Liver (tissue), 9 donors: Measurements from ENCODE around the gene FOXR1. TPM values are rescaled to one million over a fixed set of nuclear protein-coding genes. Genes with fewer than 3 reads are reported as not detected.
A peak's percentile ranks its signal among the peaks of the same experiment; 100 is the strongest.

Experiments
- DNase-seq: peaks from one replicate; pipeline ENCODE4 v3.0.0-alpha.2; 2017; ENCODE audit warnings: low spot score
- H3K27ac ChIP-seq, 2 donors: one replicate each; pipeline ENCODE4 v1.7.0; 2013; ENCODE audit warnings: inconsistent platforms in 2 of 2, low read length in 2 of 2, control low read depth in 1 of 2, low read depth in 1 of 2, mild to moderate bottlenecking in 1 of 2
- H3K27me3 ChIP-seq, 4 donors: one replicate each; pipeline versions ENCODE4 v1.6.1 to v1.7.0; 2013; ENCODE audit warnings: low read length in 3 of 4, inconsistent platforms in 1 of 4, mild to moderate bottlenecking in 1 of 4, moderate library complexity in 1 of 4; ENCODE audit not compliant: control insufficient read depth in 4 of 4, insufficient read depth in 4 of 4
- H3K36me3 ChIP-seq, 4 donors: one replicate each; pipeline versions ENCODE4 v1.6.1 to v1.7.0; 2013; ENCODE audit warnings: low read length in 3 of 4, mild to moderate bottlenecking in 3 of 4, low read depth in 1 of 4, moderate library complexity in 1 of 4; ENCODE audit not compliant: control insufficient read depth in 4 of 4, insufficient read depth in 3 of 4
- H3K4me1 ChIP-seq, 4 donors: one replicate each; pipeline versions ENCODE4 v1.6.1 to v1.7.0; 2013; ENCODE audit warnings: low read length in 3 of 4, mild to moderate bottlenecking in 3 of 4, moderate library complexity in 1 of 4; ENCODE audit not compliant: control insufficient read depth in 4 of 4, insufficient read depth in 4 of 4
- H3K4me3 ChIP-seq, 3 donors: one replicate each; pipeline versions ENCODE4 v1.6.1 to v1.7.0; 2013; ENCODE audit warnings: low read length in 3 of 3, control low read depth in 1 of 3, low read depth in 1 of 3, mild to moderate bottlenecking in 1 of 3
- H3K9ac ChIP-seq, 2 donors: one replicate each; pipeline ENCODE4 v1.7.0; 2013; ENCODE audit warnings: low read length in 2 of 2, mild to moderate bottlenecking in 2 of 2, moderate library complexity in 2 of 2, control low read depth in 1 of 2, low read depth in 1 of 2
- H3K9me3 ChIP-seq, 4 donors: one replicate each; pipeline versions ENCODE4 v1.6.1 to v1.7.0; 2013; ENCODE audit warnings: low read length in 3 of 4; ENCODE audit not compliant: control insufficient read depth in 4 of 4
- EGR1 ChIP-seq, 2 donors: IDR thresholded peaks; 2 replicates each; pipeline ENCODE4 v1.6.1; 2016 to 2018; ENCODE audit warnings: antibody characterized with exemption in 2 of 2, low read depth in 2 of 2
- FOXA1 ChIP-seq: IDR thresholded peaks from 2 replicates; pipeline ENCODE4 v1.6.1; 2016; ENCODE audit warnings: antibody characterized with exemption
- GABPA ChIP-seq, 2 donors: IDR thresholded peaks in 1 of 2; conservative IDR thresholded peaks in 1 of 2; 2 replicates each; pipeline ENCODE4 v1.6.1; 2016; ENCODE audit warnings: antibody characterized with exemption in 2 of 2, mild to moderate bottlenecking in 1 of 2, moderate library complexity in 1 of 2
- HNF4A ChIP-seq, 2 donors: conservative IDR thresholded peaks; 2 replicates each; pipeline ENCODE4 v1.6.1; 2016; ENCODE audit warnings: antibody characterized with exemption in 2 of 2, mild to moderate bottlenecking in 2 of 2
- HNF4G ChIP-seq: IDR thresholded peaks from 2 replicates; pipeline ENCODE4 v1.6.1; 2016; ENCODE audit warnings: antibody characterized with exemption
- JUND ChIP-seq, 2 donors: IDR thresholded peaks; 2 replicates each; pipeline ENCODE4 v1.6.1; 2016; ENCODE audit warnings: antibody characterized with exemption in 2 of 2
- MAX ChIP-seq: IDR thresholded peaks from 2 replicates; pipeline ENCODE4 v1.6.1; 2016; ENCODE audit warnings: antibody characterized with exemption
- NR2F2 ChIP-seq: IDR thresholded peaks from 2 replicates; pipeline ENCODE4 v1.6.1; 2016; ENCODE audit warnings: antibody characterized with exemption
- RAD21 ChIP-seq, 2 donors: IDR thresholded peaks; 2 replicates each; pipeline ENCODE4 v1.6.1; 2016; ENCODE audit warnings: antibody characterized with exemption in 2 of 2, mild to moderate bottlenecking in 2 of 2
- YY1 ChIP-seq: IDR thresholded peaks from 2 replicates; pipeline ENCODE4 v1.6.1; 2016; ENCODE audit warnings: antibody characterized with exemption, mild to moderate bottlenecking
- WGBS: extraction: QIAGEN DNeasy Blood & Tissue Kit; methylation state at CpG from one replicate; pipeline ENCODE4 v1.1.7; 2013; 5-methylcytosine and 5-hydroxymethylcytosine counted together
- polyA plus RNA-seq, 2 donors: library from polyadenylated mRNA; stranded (reverse) in 1 of 2; unstranded in 1 of 2; fragments of 200-250 nt in 1 of 2; fragments of >200 nt in 1 of 2; fragmentation: Nextera tagmentation in 1 of 2; extraction: Ambion mirVana in 1 of 2; gene quantifications; one replicate each; pipeline versions ENCODE4 v1.2.1 to v1.2.3, GENCODE V29; 2013 to 2015
- total RNA-seq, 2 donors: library from RNA; depleted of rRNA; stranded (reverse); fragments of >200 nt; gene quantifications; one replicate each; pipeline ENCODE4 v1.2.3, GENCODE V29; 2014
- TF ChIP-seq, protein P1 (sequence below): IDR thresholded peaks from 2 replicates; pipeline ENCODE4 v1.6.1; 2016; ENCODE audit warnings: antibody characterized with exemption, mild to moderate bottlenecking
- TF ChIP-seq, protein P2 (sequence below): fragments of 150-350 bp; IDR thresholded peaks from 2 replicates; pipeline ENCODE4 v1.5.1; 2017; ENCODE audit warnings: improper control_type of control experiment, low read depth, low read length; ENCODE audit not compliant: missing input control
- donor health status: healthy.
- donor health status: healthy.
- donor health status: healthy.
- donor health status: healthy.
- donor health status: healthy.

FOXR1 gene
- total and polyA plus RNA-seq, 4 donors: not detected

- no peak for DNase-seq
- TF ChIP-seq FOXA1: no peak
- no peak for TF ChIP-seq HNF4A (conservative IDR thresholded peaks at IDR 0.05)
- TF ChIP-seq GABPA (IDR thresholded peaks at IDR 0.05 in 1 of 2, conservative IDR thresholded peaks at IDR 0.05 in 1 of 2): no peak
- TF ChIP-seq NR2F2: no peak
- TF ChIP-seq JUND (IDR thresholded peaks at IDR 0.05): no peak
- no peak for TF ChIP-seq YY1
- no peak for TF ChIP-seq RAD21 (IDR thresholded peaks at IDR 0.05)
- Histone ChIP-seq H3K4me3 (no peak overlapping the region), H3K4me1 (peaks cover 22 to 71% (median 62%) of the 10 kb centered on the region in 4 donors), H3K36me3 (peaks cover 5 to 18% (median 15%) of the 10 kb centered on the region in 4 donors), H3K9ac (peak overlapping the region; percentile 21 to 26), H3K9me3 (no peaks in the 10 kb centered on the region), H3K27ac (peak overlapping the region; percentile 63 to 99), H3K27me3 (no peaks in the 10 kb centered on the region)
- 29% methylated on average over 5 of the region's 5 CpGs for WGBS
These were observed 50.1 kb downstream of the FOXR1 start for GRCh38 chr11:119021631-119022030.

- no peak for DNase-seq
- peaks cover 5 to 18% (median 15%) of the 10 kb centered on the region in 4 donors for H3K36me3 ChIP-seq
- peak overlapping the region; percentile 92 to 97 for H3K27ac ChIP-seq
- H3K4me3 ChIP-seq: no peak overlapping the region
- H3K9me3 ChIP-seq: no peaks in the 10 kb centered on the region
- H3K4me1 ChIP-seq: peaks cover 19 to 81% (median 66%) of the 10 kb centered on the region in 4 donors
- H3K9ac ChIP-seq: no peak overlapping the region
- TF ChIP-seq JUND (IDR thresholded peaks at IDR 0.05): no peak
- TF ChIP-seq YY1: no peak
- TF ChIP-seq HNF4G: no peak
- no peak for TF ChIP-seq GABPA (IDR thresholded peaks at IDR 0.05 in 1 of 2, conservative IDR thresholded peaks at IDR 0.05 in 1 of 2)
- TF ChIP-seq NR2F2: no peak
- no peak for TF ChIP-seq EGR1 (IDR thresholded peaks at IDR 0.05; ENCODE audit: low read depth in 2 of 2)
- TF ChIP-seq MAX: no peak
- TF ChIP-seq, protein P1, sequence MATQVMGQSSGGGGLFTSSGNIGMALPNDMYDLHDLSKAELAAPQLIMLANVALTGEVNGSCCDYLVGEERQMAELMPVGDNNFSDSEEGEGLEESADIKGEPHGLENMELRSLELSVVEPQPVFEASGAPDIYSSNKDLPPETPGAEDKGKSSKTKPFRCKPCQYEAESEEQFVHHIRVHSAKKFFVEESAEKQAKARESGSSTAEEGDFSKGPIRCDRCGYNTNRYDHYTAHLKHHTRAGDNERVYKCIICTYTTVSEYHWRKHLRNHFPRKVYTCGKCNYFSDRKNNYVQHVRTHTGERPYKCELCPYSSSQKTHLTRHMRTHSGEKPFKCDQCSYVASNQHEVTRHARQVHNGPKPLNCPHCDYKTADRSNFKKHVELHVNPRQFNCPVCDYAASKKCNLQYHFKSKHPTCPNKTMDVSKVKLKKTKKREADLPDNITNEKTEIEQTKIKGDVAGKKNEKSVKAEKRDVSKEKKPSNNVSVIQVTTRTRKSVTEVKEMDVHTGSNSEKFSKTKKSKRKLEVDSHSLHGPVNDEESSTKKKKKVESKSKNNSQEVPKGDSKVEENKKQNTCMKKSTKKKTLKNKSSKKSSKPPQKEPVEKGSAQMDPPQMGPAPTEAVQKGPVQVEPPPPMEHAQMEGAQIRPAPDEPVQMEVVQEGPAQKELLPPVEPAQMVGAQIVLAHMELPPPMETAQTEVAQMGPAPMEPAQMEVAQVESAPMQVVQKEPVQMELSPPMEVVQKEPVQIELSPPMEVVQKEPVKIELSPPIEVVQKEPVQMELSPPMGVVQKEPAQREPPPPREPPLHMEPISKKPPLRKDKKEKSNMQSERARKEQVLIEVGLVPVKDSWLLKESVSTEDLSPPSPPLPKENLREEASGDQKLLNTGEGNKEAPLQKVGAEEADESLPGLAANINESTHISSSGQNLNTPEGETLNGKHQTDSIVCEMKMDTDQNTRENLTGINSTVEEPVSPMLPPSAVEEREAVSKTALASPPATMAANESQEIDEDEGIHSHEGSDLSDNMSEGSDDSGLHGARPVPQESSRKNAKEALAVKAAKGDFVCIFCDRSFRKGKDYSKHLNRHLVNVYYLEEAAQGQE: no peak
- TF ChIP-seq RAD21 (IDR thresholded peaks at IDR 0.05): no peak
- TF ChIP-seq, protein P2, sequence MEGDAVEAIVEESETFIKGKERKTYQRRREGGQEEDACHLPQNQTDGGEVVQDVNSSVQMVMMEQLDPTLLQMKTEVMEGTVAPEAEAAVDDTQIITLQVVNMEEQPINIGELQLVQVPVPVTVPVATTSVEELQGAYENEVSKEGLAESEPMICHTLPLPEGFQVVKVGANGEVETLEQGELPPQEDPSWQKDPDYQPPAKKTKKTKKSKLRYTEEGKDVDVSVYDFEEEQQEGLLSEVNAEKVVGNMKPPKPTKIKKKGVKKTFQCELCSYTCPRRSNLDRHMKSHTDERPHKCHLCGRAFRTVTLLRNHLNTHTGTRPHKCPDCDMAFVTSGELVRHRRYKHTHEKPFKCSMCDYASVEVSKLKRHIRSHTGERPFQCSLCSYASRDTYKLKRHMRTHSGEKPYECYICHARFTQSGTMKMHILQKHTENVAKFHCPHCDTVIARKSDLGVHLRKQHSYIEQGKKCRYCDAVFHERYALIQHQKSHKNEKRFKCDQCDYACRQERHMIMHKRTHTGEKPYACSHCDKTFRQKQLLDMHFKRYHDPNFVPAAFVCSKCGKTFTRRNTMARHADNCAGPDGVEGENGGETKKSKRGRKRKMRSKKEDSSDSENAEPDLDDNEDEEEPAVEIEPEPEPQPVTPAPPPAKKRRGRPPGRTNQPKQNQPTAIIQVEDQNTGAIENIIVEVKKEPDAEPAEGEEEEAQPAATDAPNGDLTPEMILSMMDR: no peak
- no peak for TF ChIP-seq FOXA1
- H3K27me3 ChIP-seq: no peaks in the 10 kb centered on the region
These were observed 52.2 kb downstream of the FOXR1 start for GRCh38 chr11:119023741-119024140.
